HEK293 (cell line): ENCODE measurements around the gene INPP5F.

Experiments used
- CTCF ChIA-PET: fragments of 350-600 bp; formaldehyde crosslinking; extraction: SDS; loops from one replicate; lab custom pipeline; 2021; ENCODE audit warnings: antibody characterized with exemption; lab: Yijun Ruan, JAX
- POLR2A ChIA-PET: fragments of 300-600 bp; formaldehyde crosslinking; extraction: SDS; loops from one replicate; lab custom pipeline; 2020; ENCODE audit warnings: antibody characterized with exemption, inconsistent platforms; lab: Yijun Ruan, JAX
- H3K27ac ChIP-seq: fragments of 200-500 bp; sonication (Bioruptor generic); 2 replicates; pipeline ENCODE4 v1.5.1; 2014; ENCODE audit warnings: low read depth, low read length, control low read depth, inconsistent platforms; ENCODE audit errors: extremely low read depth
- H3K36me3 ChIP-seq, 2 experiments: fragments of 200-500 bp in 1 of 2; sonication (Bioruptor generic) in 1 of 2; 1 replicate in 1 of 2; 2 replicates in 1 of 2; pipeline ENCODE4 v1.5.1; 2014 to 2017; ENCODE audit warnings: inconsistent platforms in 2 of 2, low read length in 2 of 2; ENCODE audit not compliant: control insufficient read depth in 2 of 2, insufficient read depth in 1 of 2
- H3K4me1 ChIP-seq: fragments of 200-500 bp; sonication (Bioruptor generic); 2 replicates; pipeline ENCODE4 v1.5.1; 2014; ENCODE audit warnings: mild to moderate bottlenecking, low read length, inconsistent platforms; ENCODE audit not compliant: control insufficient read depth, insufficient read depth
- H3K4me3 ChIP-seq: 2 replicates; pipeline ENCODE4 v1.5.1; 2011; ENCODE audit warnings: low read depth, mild to moderate bottlenecking, control low read depth, low read length, moderate library complexity
- H3K9me3 ChIP-seq: fragments of 200-500 bp; sonication (Bioruptor generic); 2 replicates; pipeline ENCODE4 v1.5.1; 2014; ENCODE audit warnings: low read depth, low read length, inconsistent platforms; ENCODE audit not compliant: control insufficient read depth, insufficient read depth
- GLI2 ChIP-seq: fragments of 450-650 bp; formaldehyde crosslinking; IDR thresholded peaks from 2 replicates; pipeline ENCODE4; 2017; ENCODE audit warnings: missing biosample characterization, missing genetic modification characterization, low read depth, borderline replicate concordance
- SP3 ChIP-seq: fragments of 450-650 bp; formaldehyde crosslinking; IDR thresholded peaks from 2 replicates; pipeline ENCODE4 v1.5.1; 2016; ENCODE audit warnings: missing biosample characterization, missing genetic modification characterization
- ZBTB17 ChIP-seq: fragments of 450-650 bp; formaldehyde crosslinking; IDR thresholded peaks from 2 replicates; pipeline ENCODE4 v1.5.1; 2016; ENCODE audit warnings: missing biosample characterization, missing genetic modification characterization
- ZBTB44 ChIP-seq: fragments of 450-650 bp; IDR thresholded peaks from 2 replicates; pipeline ENCODE4 v1.5.1; 2018; ENCODE audit warnings: missing biosample characterization, mild to moderate bottlenecking, missing genetic modification characterization
- ZFHX2 ChIP-seq: fragments of 450-650 bp; formaldehyde crosslinking; conservative IDR thresholded peaks from 2 replicates; pipeline ENCODE4 v1.5.1; 2016; ENCODE audit warnings: missing biosample characterization, missing genetic modification characterization
- ZFP37 ChIP-seq: fragments of 450-650 bp; formaldehyde crosslinking; IDR thresholded peaks from 2 replicates; pipeline ENCODE4 v1.5.1; 2016; ENCODE audit warnings: missing biosample characterization, missing genetic modification characterization
- ZIC2 ChIP-seq: fragments of 450-650 bp; formaldehyde crosslinking; IDR thresholded peaks from 2 replicates; pipeline ENCODE4 v1.5.1; 2016; ENCODE audit warnings: missing biosample characterization, missing genetic modification characterization
- ZNF121 ChIP-seq: fragments of 450-650 bp; formaldehyde crosslinking; IDR thresholded peaks from 2 replicates; pipeline ENCODE4 v1.5.1; 2016; ENCODE audit warnings: missing biosample characterization, missing genetic modification characterization
- ZNF140 ChIP-seq: fragments of 450-650 bp; formaldehyde crosslinking; IDR thresholded peaks from 2 replicates; pipeline ENCODE4 v1.5.1; 2016; ENCODE audit warnings: missing biosample characterization, missing genetic modification characterization
- ZNF146 ChIP-seq: fragments of 450-650 bp; formaldehyde crosslinking; IDR thresholded peaks from 2 replicates; pipeline ENCODE4 v1.5.1; 2016; ENCODE audit warnings: missing biosample characterization, missing genetic modification characterization
- ZNF239 ChIP-seq: fragments of 450-650 bp; formaldehyde crosslinking; IDR thresholded peaks from 2 replicates; pipeline ENCODE4 v1.5.1; 2016; ENCODE audit warnings: missing biosample characterization, missing genetic modification characterization
- ZNF354C ChIP-seq: fragments of 450-650 bp; formaldehyde crosslinking; IDR thresholded peaks from 2 replicates; pipeline ENCODE4 v1.5.1; 2016; ENCODE audit warnings: missing biosample characterization, missing genetic modification characterization, low read depth, borderline replicate concordance
- ZNF558 ChIP-seq: fragments of 450-650 bp; formaldehyde crosslinking; IDR thresholded peaks from 2 replicates; pipeline ENCODE4 v1.5.1; 2016; ENCODE audit warnings: missing biosample characterization, missing genetic modification characterization
- ZSCAN18 ChIP-seq: fragments of 450-650 bp; formaldehyde crosslinking; IDR thresholded peaks from 2 replicates; pipeline ENCODE4 v1.5.1; 2016; ENCODE audit warnings: missing biosample characterization, missing genetic modification characterization
- TF ChIP-seq, protein P1 (sequence below): fragments of 450-650 bp; IDR thresholded peaks from 2 replicates; pipeline ENCODE4 v1.5.1; 2018; ENCODE audit warnings: missing biosample characterization, missing genetic modification characterization

Gene INPP5F

DNA sequence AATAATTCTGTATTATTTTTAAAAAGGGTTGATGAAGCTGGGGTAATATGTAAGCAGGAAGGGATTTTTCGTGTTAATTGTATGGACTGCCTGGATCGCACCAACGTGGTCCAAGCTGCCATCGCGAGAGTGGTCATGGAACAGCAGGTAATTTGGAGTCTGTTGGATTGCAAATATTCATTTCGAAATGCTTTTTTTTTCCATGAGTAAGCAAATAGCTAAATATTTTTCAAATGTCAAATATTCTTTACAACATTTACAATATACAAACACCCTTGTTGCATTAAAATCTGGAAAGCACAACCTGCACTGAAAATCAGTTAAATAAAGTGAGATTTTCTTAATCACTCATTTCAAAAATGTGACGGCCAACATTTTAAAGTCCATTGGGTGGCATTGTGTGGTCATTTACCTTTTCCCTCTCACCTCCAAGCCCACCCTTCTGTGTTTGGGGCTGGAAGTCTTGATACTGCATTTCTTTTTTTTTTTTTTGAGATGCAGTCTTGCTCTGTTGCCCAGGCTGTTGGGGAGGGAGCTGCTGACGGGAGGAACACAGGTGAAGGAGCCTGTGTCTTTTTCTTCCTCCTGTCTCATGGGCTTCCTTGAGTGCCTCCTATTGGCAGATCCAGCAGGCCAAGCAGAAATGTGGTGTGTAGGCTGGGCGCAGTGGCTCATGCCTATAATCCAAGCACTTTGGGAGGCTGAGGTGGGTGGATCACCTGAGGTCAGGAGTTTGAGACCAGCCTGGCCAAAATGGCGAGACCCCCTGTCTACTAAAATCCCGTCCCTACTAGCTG, 80.7 kb downstream of the INPP5F start:
- POLR2A ChIA-PET = no interaction called here
- no peak for TF ChIP-seq ZNF146 (tag by site-specific recombination)
- TF ChIP-seq ZNF140 = no peak
- TF ChIP-seq, protein P1, sequence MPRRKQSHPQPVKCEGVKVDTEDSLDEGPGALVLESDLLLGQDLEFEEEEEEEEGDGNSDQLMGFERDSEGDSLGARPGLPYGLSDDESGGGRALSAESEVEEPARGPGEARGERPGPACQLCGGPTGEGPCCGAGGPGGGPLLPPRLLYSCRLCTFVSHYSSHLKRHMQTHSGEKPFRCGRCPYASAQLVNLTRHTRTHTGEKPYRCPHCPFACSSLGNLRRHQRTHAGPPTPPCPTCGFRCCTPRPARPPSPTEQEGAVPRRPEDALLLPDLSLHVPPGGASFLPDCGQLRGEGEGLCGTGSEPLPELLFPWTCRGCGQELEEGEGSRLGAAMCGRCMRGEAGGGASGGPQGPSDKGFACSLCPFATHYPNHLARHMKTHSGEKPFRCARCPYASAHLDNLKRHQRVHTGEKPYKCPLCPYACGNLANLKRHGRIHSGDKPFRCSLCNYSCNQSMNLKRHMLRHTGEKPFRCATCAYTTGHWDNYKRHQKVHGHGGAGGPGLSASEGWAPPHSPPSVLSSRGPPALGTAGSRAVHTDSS (tag by site-specific recombination) = no peak
- no peak for TF ChIP-seq ZNF354C (tag by site-specific recombination)
- CTCF ChIA-PET = interaction anchor here (0.7 to 1.3 kb wide), 4 partner anchors 45 to 559 kb away, joined by 3 to 4 read pairs (median 4); no protein-coding TSS in a partner anchor

DNA sequence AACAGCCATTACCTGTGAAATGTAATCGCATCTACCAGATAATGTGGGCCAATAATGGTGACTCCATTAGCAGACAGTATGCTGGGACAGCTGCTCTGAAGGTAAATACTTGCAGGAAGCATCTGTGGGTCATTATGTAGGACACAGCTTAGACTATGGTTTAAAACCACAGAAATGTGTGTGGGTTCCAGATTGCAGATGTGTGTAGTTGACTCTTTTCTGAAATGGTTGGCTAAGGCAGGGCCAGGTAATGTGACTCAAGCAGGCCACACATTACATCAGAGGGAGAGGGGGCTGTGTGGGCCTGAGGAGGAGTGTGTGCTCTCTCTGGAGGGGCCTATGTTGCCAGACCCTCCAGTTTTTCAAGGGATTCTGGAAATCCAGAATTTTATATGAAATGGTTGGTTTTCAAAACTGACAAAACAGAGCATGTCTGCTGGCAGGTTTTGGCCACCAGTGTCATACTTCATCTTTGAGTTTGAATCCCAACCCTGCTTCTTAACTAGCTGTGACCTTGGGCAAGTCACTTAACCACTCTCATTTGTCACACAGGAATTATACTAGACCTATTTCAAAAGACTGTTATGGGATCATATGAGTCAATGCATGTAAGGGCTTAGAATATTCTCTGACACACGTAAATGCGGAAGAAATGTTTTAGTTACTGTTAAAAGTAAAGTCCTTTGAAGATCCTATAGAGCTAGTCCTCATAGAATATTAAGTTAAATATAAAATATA, 82.3 kb downstream of the INPP5F start:
- no peak overlapping the region for H3K4me3 ChIP-seq
- H3K9me3 ChIP-seq = no peaks in the 10 kb centered on the region
- H3K27ac ChIP-seq = no peak overlapping the region
- peaks cover 8 to 19% of the 10 kb centered on the region in 2 experiments for H3K36me3 ChIP-seq
- TF ChIP-seq ZBTB44 (tag by site-specific recombination) = no peak
- TF ChIP-seq GLI2 (tag by site-specific recombination) = no peak
- TF ChIP-seq ZFHX2 (tag by site-specific recombination) = 0 out of 2 replicates have a peak, but pooled peaks have one; percentile 18
- no peak for TF ChIP-seq ZNF121 (tag by site-specific recombination)
- ChIA-PET CTCF (interaction anchor here (0.5 to 1.4 kb wide), 3 partner anchors 47 to 119 kb away, joined by 3 to 5 read pairs (median 3); no protein-coding TSS in a partner anchor), POLR2A (no interaction called here)
- peaks cover 7% of the 10 kb centered on the region; the same call in 1 of the 2 replicates for H3K4me1 ChIP-seq

More for the DNA sequence above, 80.7 kb downstream of the INPP5F start:
- Histone ChIP-seq H3K4me1 (no peaks in the 10 kb centered on the region), H3K36me3 (peaks cover 8 to 17% of the 10 kb centered on the region in 2 experiments), H3K4me3 (no peak overlapping the region), H3K27ac (no peak overlapping the region), H3K9me3 (no peaks in the 10 kb centered on the region)

DNA sequence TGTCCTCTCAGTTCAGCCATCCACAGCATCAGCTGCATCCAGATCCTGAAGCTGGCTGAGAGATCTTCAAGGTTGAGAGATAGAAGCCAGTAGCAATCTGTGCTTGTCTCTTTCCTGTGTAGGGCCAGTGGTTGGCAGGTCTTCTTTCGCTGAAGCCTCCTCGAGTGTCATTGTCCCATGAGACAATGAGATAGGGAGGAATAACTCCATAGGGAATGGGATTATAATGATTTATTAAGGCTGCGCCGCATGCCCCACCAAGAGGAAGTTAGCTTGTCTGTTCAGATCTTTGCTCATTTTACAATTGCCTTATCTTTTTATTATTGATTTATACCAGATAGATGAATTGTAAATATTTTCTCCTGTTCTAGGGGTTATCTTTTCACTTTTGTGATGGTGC, 85.3 kb downstream of the INPP5F start:
- Histone ChIP-seq H3K9me3 (no peaks in the 10 kb centered on the region), H3K4me3 (no peak overlapping the region), H3K27ac (no peak overlapping the region), H3K4me1 (peaks cover 7% of the 10 kb centered on the region; the same call in 1 of the 2 replicates), H3K36me3 (peaks cover 0 to 17% of the 10 kb centered on the region in 2 experiments; a peak in 2 of 3 replicates)
- POLR2A ChIA-PET = no interaction called here
- CTCF ChIA-PET = interaction anchor here (0.8 to 1.8 kb wide), 3 partner anchors 60 to 61 kb away, joined by 3 to 11 read pairs (median 4); no protein-coding TSS in a partner anchor
- no peak for TF ChIP-seq ZIC2 (tag by site-specific recombination)
- TF ChIP-seq ZSCAN18 = no peak
- TF ChIP-seq ZNF239 (tag by site-specific recombination) = no peak
- no peak for TF ChIP-seq ZFP37 (tag by site-specific recombination)
- TF ChIP-seq ZNF558 (tag by site-specific recombination) = no peak
- no peak for TF ChIP-seq SP3
- no peak for TF ChIP-seq ZBTB17 (tag by site-specific recombination)
